ENCODE measurements around the gene HINT3. TPM values are rescaled to one million over a fixed set of nuclear protein-coding genes. Genes with fewer than 3 reads are reported as not detected.

HINT3 gene
- total RNA-seq, 1 experiment from 2014 or later: 12.7 TPM

DNA sequence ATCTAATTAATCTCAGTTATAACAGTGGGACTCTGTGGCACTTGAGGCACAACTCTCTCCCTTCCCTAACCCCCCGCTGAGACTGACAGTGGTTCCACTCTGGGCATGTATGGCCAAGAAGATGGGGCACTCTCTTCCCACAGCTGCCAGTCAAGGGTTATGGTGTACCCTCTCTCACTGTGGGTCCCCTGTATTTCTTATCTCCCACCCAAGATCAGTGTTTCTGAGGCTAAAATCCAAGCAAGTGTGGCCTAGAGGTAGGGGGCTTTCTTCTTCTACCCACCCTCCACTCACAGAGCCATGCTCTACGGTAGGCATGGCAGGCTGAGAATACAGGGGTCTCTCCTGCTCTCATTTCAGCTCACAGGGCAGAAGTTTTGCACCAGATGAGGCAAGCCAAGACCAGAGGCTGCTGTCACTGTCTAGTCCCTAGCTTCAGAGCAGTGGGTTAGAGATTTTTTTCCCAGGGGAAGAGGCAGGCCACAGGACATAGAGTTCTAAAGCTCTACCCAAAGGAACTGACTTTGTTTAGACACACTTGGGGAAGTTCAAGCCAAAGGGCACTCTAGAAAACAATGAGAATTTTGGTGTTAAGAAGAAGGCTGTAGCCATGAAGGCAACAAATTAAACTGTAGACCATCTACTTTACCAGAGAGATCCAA, 31.7 kb upstream of the HINT3 start (continued):
- TF ChIP-seq TCF7L2 (IDR thresholded peaks at IDR 0.05; ENCODE audit: borderline replicate concordance, extremely low read depth, insufficient read depth, insufficient read length) (no peak), EGR1 (IDR thresholded peaks at IDR 0.05; ENCODE audit: low read depth) (no peak), JUND (IDR thresholded peaks at IDR 0.05) (no peak), ELF1 (IDR thresholded peaks at IDR 0.05; ENCODE audit: borderline replicate concordance, low read depth) (no peak)

DNA sequence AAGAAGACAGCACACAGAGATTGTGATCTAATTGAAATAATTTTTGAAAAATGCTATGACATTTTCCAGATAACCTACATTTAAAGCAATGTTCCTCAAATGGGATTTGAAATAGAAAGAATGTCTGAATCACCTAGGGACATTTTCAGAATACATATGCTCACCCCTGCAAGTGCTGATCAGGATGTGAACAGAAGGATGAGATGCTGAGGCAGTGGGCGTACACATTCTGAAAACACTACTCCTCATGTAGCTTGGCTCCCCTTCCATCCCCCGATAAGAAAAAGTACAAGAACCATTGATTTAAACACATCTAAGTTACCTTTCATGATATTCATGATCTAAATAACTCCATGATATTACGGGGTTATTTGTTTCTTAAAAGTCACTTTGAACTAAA, 29.9 kb upstream of the HINT3 start:
- Histone ChIP-seq H2AFZ (ENCODE audit: low read depth, low read length, poor library complexity, severe bottlenecking) (no peak overlapping the region), H3K36me3 (ENCODE audit: control insufficient read depth in 1 of 2, insufficient read depth in 2 of 2, low read length in 2 of 2) (0 out of 4 replicates have a peak, but pooled peaks cover 0 to 3% of the 10 kb centered on the region in 2 experiments), H4K20me1 (ENCODE audit: insufficient read depth) (no peaks in the 10 kb centered on the region), H3K4me2 (ENCODE audit: low read length) (no peak overlapping the region), H3K27ac (ENCODE audit: low read depth, low read length) (no peak overlapping the region), H3K4me3 (replicated peaks in 1 of 2; ENCODE audit: low read depth in 1 of 2, low read length in 2 of 2) (no peak overlapping the region), H3K9me3 (ENCODE audit: control insufficient read depth in 1 of 2, insufficient read depth in 1 of 2, low read depth in 1 of 2, low read length in 2 of 2) (no peaks in the 10 kb centered on the region), H3K9me2 (ENCODE audit: insufficient read depth) (no peaks in the 10 kb centered on the region), H3K4me1 (ENCODE audit: control insufficient read depth in 1 of 2, insufficient read depth in 2 of 2, low read length in 2 of 2) (peaks cover 4 to 15% of the 10 kb centered on the region in 2 experiments), H3K27me3 (ENCODE audit: insufficient read depth, low read length) (no peaks in the 10 kb centered on the region), H3K9ac (ENCODE audit: low read length) (no peak overlapping the region), H3K79me2 (ENCODE audit: insufficient read depth, low read length) (no peaks in the 10 kb centered on the region)
- RAD21 ChIA-PET (ENCODE audit: low non-redundant PET in 1 of 2, low total read pairs in 2 of 2, uncharacterized antibody in 2 of 2, unreplicated experiment in 2 of 2): no interaction called here
- ATAC-seq (no peak), DNase-seq (ENCODE audit: low read depth, low spot score) (no peak)
- intact Hi-C loops (cut with micrococcal nuclease): no loop called here
- POLR2A ChIA-PET: no interaction called here
- TF ChIP-seq ZFX (IDR thresholded peaks at IDR 0.05) (no peak), POLR2A (IDR thresholded peaks at IDR 0.05; ENCODE audit: borderline replicate concordance, extremely low read depth, insufficient read depth, insufficient read length) (no peak), ZNF274 (IDR thresholded peaks at IDR 0.05; ENCODE audit: low read depth, low read length) (no peak), JUND (IDR thresholded peaks at IDR 0.05) (no peak), RAD21 (IDR thresholded peaks at IDR 0.05; ENCODE audit: low read depth) (no peak), TCF7L2 (IDR thresholded peaks at IDR 0.05; ENCODE audit: borderline replicate concordance, extremely low read depth, insufficient read depth, insufficient read length) (no peak), CBX3 (IDR thresholded peaks at IDR 0.05; ENCODE audit: low read depth) (no peak), EZH2 (IDR thresholded peaks at IDR 0.05) (no peak), ELF1 (IDR thresholded peaks at IDR 0.05; ENCODE audit: borderline replicate concordance, low read depth) (no peak), CEBPB (IDR thresholded peaks at IDR 0.05; ENCODE audit: low read depth) (no peak), YY1 (IDR thresholded peaks at IDR 0.05; ENCODE audit: extremely low read depth, insufficient replicate concordance, low read depth, low read length) (no peak)
- TF ChIP-seq, protein P1, sequence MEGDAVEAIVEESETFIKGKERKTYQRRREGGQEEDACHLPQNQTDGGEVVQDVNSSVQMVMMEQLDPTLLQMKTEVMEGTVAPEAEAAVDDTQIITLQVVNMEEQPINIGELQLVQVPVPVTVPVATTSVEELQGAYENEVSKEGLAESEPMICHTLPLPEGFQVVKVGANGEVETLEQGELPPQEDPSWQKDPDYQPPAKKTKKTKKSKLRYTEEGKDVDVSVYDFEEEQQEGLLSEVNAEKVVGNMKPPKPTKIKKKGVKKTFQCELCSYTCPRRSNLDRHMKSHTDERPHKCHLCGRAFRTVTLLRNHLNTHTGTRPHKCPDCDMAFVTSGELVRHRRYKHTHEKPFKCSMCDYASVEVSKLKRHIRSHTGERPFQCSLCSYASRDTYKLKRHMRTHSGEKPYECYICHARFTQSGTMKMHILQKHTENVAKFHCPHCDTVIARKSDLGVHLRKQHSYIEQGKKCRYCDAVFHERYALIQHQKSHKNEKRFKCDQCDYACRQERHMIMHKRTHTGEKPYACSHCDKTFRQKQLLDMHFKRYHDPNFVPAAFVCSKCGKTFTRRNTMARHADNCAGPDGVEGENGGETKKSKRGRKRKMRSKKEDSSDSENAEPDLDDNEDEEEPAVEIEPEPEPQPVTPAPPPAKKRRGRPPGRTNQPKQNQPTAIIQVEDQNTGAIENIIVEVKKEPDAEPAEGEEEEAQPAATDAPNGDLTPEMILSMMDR (IDR thresholded peaks at IDR 0.05 in 2 of 3, conservative IDR thresholded peaks at IDR 0.05 in 1 of 3; ENCODE audit: borderline replicate concordance in 1 of 3, insufficient read depth in 1 of 3, low read depth in 2 of 3, low read length in 2 of 3): no peak
- no TSS peak for BruUV-seq (replicated peaks)
- CTCF ChIA-PET: no interaction called here
